Measurements from ENCODE around the gene CYP2E1.
"Not testable (repeated sequence)": the region's sequence is repeated elsewhere in the genome, so short reads cannot be mapped to it uniquely, and the experiment has no call there.

CYP2E1 gene

GRCh38 chr10:133500897-133501296 lies 26.3 kb upstream of the CYP2E1 start:
- H3K9ac ChIP-seq (ENCODE audit: low read length in 5 of 5); H3K36me3 ChIP-seq (ENCODE audit: control insufficient read depth in 5 of 5, insufficient read depth in 5 of 5, low read length in 5 of 5); H3K4me3 ChIP-seq (ENCODE audit: low read depth in 1 of 5, low read length in 5 of 5); H3K27ac ChIP-seq (ENCODE audit: low read depth, low read length); H3K4me1 ChIP-seq (ENCODE audit: control insufficient read depth in 5 of 5, insufficient read depth in 5 of 5, low read length in 5 of 5); H3K27me3 ChIP-seq (ENCODE audit: control insufficient read depth in 5 of 5, insufficient read depth in 4 of 5, low read length in 5 of 5): not testable (repeated sequence)
- peaks cover 0 to 18% (median 5%) of the 10 kb centered on the region in 5 donors for H3K9me3 ChIP-seq (ENCODE audit: control insufficient read depth in 5 of 5, low read length in 5 of 5)

GRCh38 chr10:133509700-133510099 lies 17.5 kb upstream of the CYP2E1 start:
- Histone ChIP-seq H3K36me3 (ENCODE audit: control insufficient read depth in 5 of 5, insufficient read depth in 5 of 5, low read length in 5 of 5) (no peaks in the 10 kb centered on the region), H3K4me1 (ENCODE audit: control insufficient read depth in 5 of 5, insufficient read depth in 5 of 5, low read length in 5 of 5) (no peaks in the 10 kb centered on the region), H3K9me3 (ENCODE audit: control insufficient read depth in 5 of 5, low read length in 5 of 5) (peaks cover 0 to 12% (median 5%) of the 10 kb centered on the region in 5 donors), H3K9ac (ENCODE audit: low read length in 5 of 5) (no peak overlapping the region), H3K4me3 (ENCODE audit: low read depth in 1 of 5, low read length in 5 of 5) (no peak overlapping the region), H3K27ac (ENCODE audit: low read depth, low read length) (no peak overlapping the region), H3K27me3 (ENCODE audit: control insufficient read depth in 5 of 5, insufficient read depth in 4 of 5, low read length in 5 of 5) (no peaks in the 10 kb centered on the region)

GRCh38 chr10:133511408-133511807 lies 15.8 kb upstream of the CYP2E1 start:
- H3K36me3 ChIP-seq (ENCODE audit: control insufficient read depth in 5 of 5, insufficient read depth in 5 of 5, low read length in 5 of 5), result no peaks in the 10 kb centered on the region
- no peaks in the 10 kb centered on the region for H3K4me1 ChIP-seq (ENCODE audit: control insufficient read depth in 5 of 5, insufficient read depth in 5 of 5, low read length in 5 of 5)
- H3K9ac ChIP-seq (ENCODE audit: low read length in 5 of 5), result no peak overlapping the region
- no peak overlapping the region for H3K4me3 ChIP-seq (ENCODE audit: low read depth in 1 of 5, low read length in 5 of 5)
- H3K9me3 ChIP-seq (ENCODE audit: control insufficient read depth in 5 of 5, low read length in 5 of 5), result peaks cover 0 to 12% (median 5%) of the 10 kb centered on the region in 5 donors
- no peaks in the 10 kb centered on the region for H3K27me3 ChIP-seq (ENCODE audit: control insufficient read depth in 5 of 5, insufficient read depth in 4 of 5, low read length in 5 of 5)
- H3K27ac ChIP-seq (ENCODE audit: low read depth, low read length), result no peak overlapping the region

GRCh38 chr10:133511907-133512528 lies 15.1 kb upstream of the CYP2E1 start:
- H3K9me3 ChIP-seq (ENCODE audit: control insufficient read depth in 5 of 5, low read length in 5 of 5), result peaks cover 0 to 11% (median 5%) of the 10 kb centered on the region in 5 donors

GRCh38 chr10:133515471-133515870 lies 11.7 kb upstream of the CYP2E1 start:
- peaks cover 0 to 9% (median 6%) of the 10 kb centered on the region in 5 donors for H3K4me1 ChIP-seq (ENCODE audit: control insufficient read depth in 5 of 5, insufficient read depth in 5 of 5, low read length in 5 of 5)
- H3K4me3 ChIP-seq (ENCODE audit: low read depth in 1 of 5, low read length in 5 of 5), result no peak overlapping the region
- H3K9ac ChIP-seq (ENCODE audit: low read length in 5 of 5), result no peak overlapping the region
- no peaks in the 10 kb centered on the region for H3K27me3 ChIP-seq (ENCODE audit: control insufficient read depth in 5 of 5, insufficient read depth in 4 of 5, low read length in 5 of 5)
- H3K27ac ChIP-seq (ENCODE audit: low read depth, low read length), result no peak overlapping the region
- no peaks in the 10 kb centered on the region for H3K9me3 ChIP-seq (ENCODE audit: control insufficient read depth in 5 of 5, low read length in 5 of 5)
- H3K36me3 ChIP-seq (ENCODE audit: control insufficient read depth in 5 of 5, insufficient read depth in 5 of 5, low read length in 5 of 5), result no peaks in the 10 kb centered on the region

More at GRCh38 chr10:133511907-133512528, 15.1 kb upstream of the CYP2E1 start:
- H3K4me1 ChIP-seq (ENCODE audit: control insufficient read depth in 5 of 5, insufficient read depth in 5 of 5, low read length in 5 of 5), result no peaks in the 10 kb centered on the region
- H3K27ac ChIP-seq (ENCODE audit: low read depth, low read length), result no peak overlapping the region
- no peaks in the 10 kb centered on the region for H3K36me3 ChIP-seq (ENCODE audit: control insufficient read depth in 5 of 5, insufficient read depth in 5 of 5, low read length in 5 of 5)
- H3K9ac ChIP-seq (ENCODE audit: low read length in 5 of 5), result no peak overlapping the region
- H3K4me3 ChIP-seq (ENCODE audit: low read depth in 1 of 5, low read length in 5 of 5), result no peak overlapping the region
- H3K27me3 ChIP-seq (ENCODE audit: control insufficient read depth in 5 of 5, insufficient read depth in 4 of 5, low read length in 5 of 5), result no peaks in the 10 kb centered on the region

- Histone ChIP-seq H3K4me3 (ENCODE audit: low read depth in 1 of 5, low read length in 5 of 5) (no peak overlapping the region), H3K9ac (ENCODE audit: low read length in 5 of 5) (no peak overlapping the region), H3K36me3 (ENCODE audit: control insufficient read depth in 5 of 5, insufficient read depth in 5 of 5, low read length in 5 of 5) (no peaks in the 10 kb centered on the region), H3K27me3 (ENCODE audit: control insufficient read depth in 5 of 5, insufficient read depth in 4 of 5, low read length in 5 of 5) (no peaks in the 10 kb centered on the region), H3K9me3 (ENCODE audit: control insufficient read depth in 5 of 5, low read length in 5 of 5) (no peaks in the 10 kb centered on the region), H3K4me1 (ENCODE audit: control insufficient read depth in 5 of 5, insufficient read depth in 5 of 5, low read length in 5 of 5) (peaks cover 0 to 13% (median 10%) of the 10 kb centered on the region in 5 donors), H3K27ac (ENCODE audit: low read depth, low read length) (no peak overlapping the region)
Observed at GRCh38 chr10:133516057-133516456, 11.1 kb upstream of the CYP2E1 start.

GRCh38 chr10:133518517-133518916 lies 8.6 kb upstream of the CYP2E1 start:
- not testable (repeated sequence) for H3K27ac ChIP-seq (ENCODE audit: low read depth, low read length); H3K36me3 ChIP-seq (ENCODE audit: control insufficient read depth in 5 of 5, insufficient read depth in 5 of 5, low read length in 5 of 5); H3K9me3 ChIP-seq (ENCODE audit: control insufficient read depth in 5 of 5, low read length in 5 of 5); H3K9ac ChIP-seq (ENCODE audit: low read length in 5 of 5); H3K27me3 ChIP-seq (ENCODE audit: control insufficient read depth in 5 of 5, insufficient read depth in 4 of 5, low read length in 5 of 5); H3K4me3 ChIP-seq (ENCODE audit: low read depth in 1 of 5, low read length in 5 of 5)
- H3K4me1 ChIP-seq (ENCODE audit: control insufficient read depth in 5 of 5, insufficient read depth in 5 of 5, low read length in 5 of 5), result peaks cover 0 to 13% (median 10%) of the 10 kb centered on the region in 5 donors

GRCh38 chr10:133520193-133520738 lies 6.9 kb upstream of the CYP2E1 start:
- Histone ChIP-seq H3K9me3 (ENCODE audit: control insufficient read depth in 5 of 5, low read length in 5 of 5) (peaks cover 2 to 14% (median 10%) of the 10 kb centered on the region in 5 donors), H3K27me3 (ENCODE audit: control insufficient read depth in 5 of 5, insufficient read depth in 4 of 5, low read length in 5 of 5) (peaks cover 0 to 4% (median 0%) of the 10 kb centered on the region in 5 donors), H3K36me3 (ENCODE audit: control insufficient read depth in 5 of 5, insufficient read depth in 5 of 5, low read length in 5 of 5) (no peaks in the 10 kb centered on the region), H3K4me1 (ENCODE audit: control insufficient read depth in 5 of 5, insufficient read depth in 5 of 5, low read length in 5 of 5) (peaks cover 0 to 13% (median 10%) of the 10 kb centered on the region in 5 donors), H3K9ac (ENCODE audit: low read length in 5 of 5) (peak overlapping the region in 2 of 5 donors; percentile 9 to 41), H3K4me3 (ENCODE audit: low read depth in 1 of 5, low read length in 5 of 5) (peak overlapping the region; percentile 59 to 78 (median 61)), H3K27ac (ENCODE audit: low read depth, low read length) (no peak overlapping the region)

GRCh38 chr10:133523631-133524203 lies 3.4 kb upstream of the CYP2E1 start:
- no peak overlapping the region for H3K9ac ChIP-seq (ENCODE audit: low read length in 5 of 5)

GRCh38 chr10:133525444-133525843 lies 1.7 kb upstream of the CYP2E1 start:
- no peak overlapping the region for H3K4me3 ChIP-seq (ENCODE audit: low read depth in 1 of 5, low read length in 5 of 5)
- peaks cover 2 to 14% (median 10%) of the 10 kb centered on the region in 5 donors for H3K9me3 ChIP-seq (ENCODE audit: control insufficient read depth in 5 of 5, low read length in 5 of 5)
- peaks cover 23 to 45% (median 36%) of the 10 kb centered on the region in 5 donors for H3K27me3 ChIP-seq (ENCODE audit: control insufficient read depth in 5 of 5, insufficient read depth in 4 of 5, low read length in 5 of 5)
- H3K27ac ChIP-seq (ENCODE audit: low read depth, low read length), result no peak overlapping the region
- H3K4me1 ChIP-seq (ENCODE audit: control insufficient read depth in 5 of 5, insufficient read depth in 5 of 5, low read length in 5 of 5), result peaks cover 0 to 31% (median 22%) of the 10 kb centered on the region in 5 donors
- H3K36me3 ChIP-seq (ENCODE audit: control insufficient read depth in 5 of 5, insufficient read depth in 5 of 5, low read length in 5 of 5), result no peaks in the 10 kb centered on the region
- H3K9ac ChIP-seq (ENCODE audit: low read length in 5 of 5), result no peak overlapping the region

More at GRCh38 chr10:133523631-133524203, 3.4 kb upstream of the CYP2E1 start:
- H3K4me1 ChIP-seq (ENCODE audit: control insufficient read depth in 5 of 5, insufficient read depth in 5 of 5, low read length in 5 of 5), result peaks cover 0 to 25% (median 20%) of the 10 kb centered on the region in 5 donors
- no peaks in the 10 kb centered on the region for H3K36me3 ChIP-seq (ENCODE audit: control insufficient read depth in 5 of 5, insufficient read depth in 5 of 5, low read length in 5 of 5)
- H3K4me3 ChIP-seq (ENCODE audit: low read depth in 1 of 5, low read length in 5 of 5), result peak overlapping the region in 1 of 5 donors; percentile 9
- H3K27ac ChIP-seq (ENCODE audit: low read depth, low read length), result no peak overlapping the region
- peaks cover 2 to 14% (median 10%) of the 10 kb centered on the region in 5 donors for H3K9me3 ChIP-seq (ENCODE audit: control insufficient read depth in 5 of 5, low read length in 5 of 5)
- H3K27me3 ChIP-seq (ENCODE audit: control insufficient read depth in 5 of 5, insufficient read depth in 4 of 5, low read length in 5 of 5), result peaks cover 18 to 28% (median 23%) of the 10 kb centered on the region in 5 donors

Data from subcutaneous abdominal adipose tissue (tissue), 5 donors.